Heart right ventricle (tissue), 16 donors: ENCODE measurements around the gene ATXN1. TPM values are rescaled to one million over a fixed set of nuclear protein-coding genes. Genes with fewer than 3 reads are reported as not detected.

ENCODE experiments used
- ATAC-seq, 8 donors: fragments of 200-7000 bp; cut with Tn5 transposase; one replicate each; pipeline ENCODE4 v1.9.1; 2020; ENCODE audit warnings: mild to moderate bottlenecking in 8 of 8, moderate library complexity in 8 of 8, moderate number of reproducible peaks in 1 of 8
- DNase-seq, 2 donors: peaks; one replicate each; pipeline ENCODE4 v3.0.0-alpha.2; 2020
- H3K27ac ChIP-seq, 10 donors: fragments of 200-600 bp; sonication (generic) in 2 of 10; one replicate each; pipeline versions ENCODE4 v1.5.0 to v1.8.0; 2020 to 2022; ENCODE audit warnings: mild to moderate bottlenecking in 3 of 10
- H3K27me3 ChIP-seq, 7 donors: fragments of 200-600 bp; one replicate each; pipeline ENCODE4 v1.8.0; 2021 to 2022; ENCODE audit warnings: mild to moderate bottlenecking in 2 of 7
- H3K36me3 ChIP-seq, 9 donors: fragments of 200-600 bp; sonication (generic) in 1 of 9; one replicate each; pipeline versions ENCODE4 v1.5.0 to v1.8.0; 2020 to 2022; ENCODE audit warnings: mild to moderate bottlenecking in 2 of 9
- H3K4me1 ChIP-seq, 9 donors: fragments of 200-600 bp; sonication (generic) in 1 of 9; one replicate each; pipeline versions ENCODE4 v1.5.0 to v1.8.0; 2020 to 2022; ENCODE audit warnings: mild to moderate bottlenecking in 4 of 9
- H3K4me3 ChIP-seq, 10 donors: fragments of 200-600 bp; sonication (generic) in 2 of 10; one replicate each; pipeline versions ENCODE4 v1.5.0 to v1.8.0; 2020 to 2022; ENCODE audit warnings: mild to moderate bottlenecking in 7 of 10, moderate library complexity in 2 of 10
- H3K9me3 ChIP-seq, 11 donors: fragments of 200-600 bp in 10 of 11; sonication (generic) in 2 of 11; one replicate each; pipeline versions ENCODE4 v1.5.0 to v1.8.0; 2013 to 2022; ENCODE audit warnings: mild to moderate bottlenecking in 2 of 11, control low read depth in 1 of 11, moderate library complexity in 1 of 11
- WGBS, 2 donors: extraction: QIAGEN DNeasy Blood & Tissue Kit; methylation state at CpG; one replicate each; pipeline ENCODE4 v1.1.7; 2013; ENCODE audit warnings: inconsistent platforms in 1 of 2; 5-methylcytosine and 5-hydroxymethylcytosine counted together
- intact Hi-C, 10 donors: fragments of 100-400 bp; cut with DNase I; formaldehyde crosslinking; loops; one replicate each; pipeline versions ENCODE4 v1.11.1 to v1.14.2; 2022
- polyA plus RNA-seq, 2 donors: library from polyadenylated mRNA; stranded (reverse); fragments of 200-250 nt; gene quantifications; one replicate each; pipeline ENCODE4 v1.2.3, GENCODE V29; 2013
- total RNA-seq, 10 donors: library from RNA; stranded (reverse); fragmentation: NEBNext Ultra II Directional in 3 of 10; extraction: Animal tissue kit (Norgen Biotek cat#: 25700) in 3 of 10; gene quantifications; one replicate each; pipeline versions ENCODE4 v1.2.1 to v1.2.4, GENCODE V29; 2021 to 2023
- TF ChIP-seq, protein P1 (sequence below), 9 donors: fragments of 200-600 bp; sonication (generic) in 2 of 9; IDR thresholded peaks; one replicate each; pipeline versions ENCODE4 v1.5.0 to v1.8.0; 2021 to 2022; ENCODE audit warnings: antibody characterized with exemption in 9 of 9, mild to moderate bottlenecking in 5 of 9, moderate library complexity in 1 of 9
- donor health status: Arrhythmogenic right ventricular cardiomyopathy.
- donor health status: ischemic (EF 13 %, LVEDD 7.1; RV severe dilation, severe dysfunction).
- donor health status: healthy with polysubstance abuse.
- donor health status: DM: no; HTN: yes; CAD: no.
- donor health status: DM: no; HTN: no; CAD: no.
- donor health status: ischemic (EF 25% LVEDD 6.9; RV normal size, moderate dysfunction).
- donor health status: ischemic (EF 25% LVEDD 5.7; RV mildly dilated, moderate dysfunction).
- donor health status: healthy.
- donor health status: DM: yes; HTN: yes; CAD: no.
- donor health status: Ischemic cardiomyopathy.
- donor health status: ischemic (EF 35%, LVEDD 5.7; RV mildly dilated, moderate dysfunction).
- donor health status: nonischemic (EF 11% LVEDD 7.7; RV severe dilation, severe dysfunction).
- donor health status: DM: yes; HTN: yes; CAD: no.
- donor health status: PGD.
- donor health status: ischemic (EF 29% LVEDD 5.4; RV normal size, mild dysfunction).
- donor health status: nonischemic (EF 23%, LVEDD 6.1; RV moderate dilation, normal function).

The ATXN1 gene
- total and polyA plus RNA-seq, 12 donors, result 4.1 to 46.5 (median 40.3) TPM

DNA sequence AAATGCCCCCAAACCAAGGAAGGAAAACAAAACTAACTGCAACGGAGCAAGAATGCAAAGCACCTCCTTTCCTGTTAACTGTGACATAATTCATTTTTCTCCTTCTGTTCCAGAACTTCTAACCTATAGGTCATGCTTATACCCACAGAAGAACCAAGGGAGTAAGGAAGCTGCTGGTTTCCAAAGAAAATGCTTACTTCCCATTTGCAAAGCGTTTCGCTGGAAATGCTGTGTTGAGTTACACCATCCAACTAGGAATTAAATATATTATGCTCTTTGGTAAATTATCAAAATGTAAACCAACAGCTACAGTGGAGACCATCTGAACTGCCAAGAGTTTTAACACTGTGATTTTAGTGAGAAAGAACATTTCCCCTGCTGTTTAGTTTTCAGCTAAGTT, 42.9 kb downstream of the ATXN1 start:
- DNase-seq, result no peak
- H3K4me3 ChIP-seq, result no peak overlapping the region
- TF ChIP-seq, protein P1, sequence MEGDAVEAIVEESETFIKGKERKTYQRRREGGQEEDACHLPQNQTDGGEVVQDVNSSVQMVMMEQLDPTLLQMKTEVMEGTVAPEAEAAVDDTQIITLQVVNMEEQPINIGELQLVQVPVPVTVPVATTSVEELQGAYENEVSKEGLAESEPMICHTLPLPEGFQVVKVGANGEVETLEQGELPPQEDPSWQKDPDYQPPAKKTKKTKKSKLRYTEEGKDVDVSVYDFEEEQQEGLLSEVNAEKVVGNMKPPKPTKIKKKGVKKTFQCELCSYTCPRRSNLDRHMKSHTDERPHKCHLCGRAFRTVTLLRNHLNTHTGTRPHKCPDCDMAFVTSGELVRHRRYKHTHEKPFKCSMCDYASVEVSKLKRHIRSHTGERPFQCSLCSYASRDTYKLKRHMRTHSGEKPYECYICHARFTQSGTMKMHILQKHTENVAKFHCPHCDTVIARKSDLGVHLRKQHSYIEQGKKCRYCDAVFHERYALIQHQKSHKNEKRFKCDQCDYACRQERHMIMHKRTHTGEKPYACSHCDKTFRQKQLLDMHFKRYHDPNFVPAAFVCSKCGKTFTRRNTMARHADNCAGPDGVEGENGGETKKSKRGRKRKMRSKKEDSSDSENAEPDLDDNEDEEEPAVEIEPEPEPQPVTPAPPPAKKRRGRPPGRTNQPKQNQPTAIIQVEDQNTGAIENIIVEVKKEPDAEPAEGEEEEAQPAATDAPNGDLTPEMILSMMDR (IDR thresholded peaks at IDR 0.05), result no peak
- peak overlapping the region in 2 of 10 donors; percentile 6 to 16 for H3K27ac ChIP-seq
- no peak for ATAC-seq
- intact Hi-C loops, result no loop called here
- WGBS, 2 donors, result 56 to 66% methylated on average over 3 of the region's 3 CpGs
- no peaks in the 10 kb centered on the region for H3K9me3 ChIP-seq
- no peaks in the 10 kb centered on the region for H3K27me3 ChIP-seq
- H3K36me3 ChIP-seq, result no peaks in the 10 kb centered on the region
- H3K4me1 ChIP-seq, result peaks cover 0 to 55% (median 29%) of the 10 kb centered on the region in 9 donors

DNA sequence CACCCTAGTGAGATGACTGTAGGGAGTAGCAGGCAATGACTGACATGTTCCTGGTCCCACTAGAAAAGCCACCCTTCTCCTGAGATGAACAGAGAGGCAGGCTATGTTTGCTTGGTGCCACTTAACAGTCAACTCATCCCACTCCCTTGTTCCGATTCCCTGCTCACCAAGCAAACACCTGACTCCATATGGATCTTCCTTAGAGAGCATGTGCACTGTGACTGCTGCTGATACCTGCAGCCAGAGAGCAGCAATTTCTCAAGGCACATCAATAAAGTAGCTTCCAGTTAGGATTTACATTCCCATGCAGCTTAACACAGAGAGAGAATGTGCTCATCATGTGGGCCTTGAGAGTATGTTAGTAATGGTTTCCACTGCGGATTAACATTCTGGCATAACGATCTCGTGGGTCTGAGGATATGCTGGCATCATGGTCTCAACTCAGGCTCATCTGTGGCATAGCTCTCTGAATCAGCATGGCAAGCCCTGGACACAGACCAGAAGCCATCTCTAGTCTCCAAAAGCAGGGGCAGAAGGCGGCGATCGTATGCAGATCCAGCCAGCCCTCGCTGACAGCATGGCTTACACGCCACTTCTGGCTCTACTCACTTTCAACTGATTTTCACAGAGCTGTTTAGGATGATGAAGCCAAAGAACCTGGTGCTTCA, 43.9 kb downstream of the ATXN1 start:
- Histone ChIP-seq H3K9me3 (no peaks in the 10 kb centered on the region), H3K4me1 (peaks cover under 1 to 59% (median 33%) of the 10 kb centered on the region in 9 donors), H3K27me3 (no peaks in the 10 kb centered on the region), H3K27ac (peak overlapping the region in 1 of 10 donors; percentile 16), H3K4me3 (no peak overlapping the region), H3K36me3 (no peaks in the 10 kb centered on the region)
- intact Hi-C loops, result no loop called here
- TF ChIP-seq, protein P1 (IDR thresholded peaks at IDR 0.05), result no peak
- WGBS, 2 donors, result 83 to 90% methylated on average over 9 of the region's 9 CpGs
- no peak for DNase-seq
- ATAC-seq, result no peak

DNA sequence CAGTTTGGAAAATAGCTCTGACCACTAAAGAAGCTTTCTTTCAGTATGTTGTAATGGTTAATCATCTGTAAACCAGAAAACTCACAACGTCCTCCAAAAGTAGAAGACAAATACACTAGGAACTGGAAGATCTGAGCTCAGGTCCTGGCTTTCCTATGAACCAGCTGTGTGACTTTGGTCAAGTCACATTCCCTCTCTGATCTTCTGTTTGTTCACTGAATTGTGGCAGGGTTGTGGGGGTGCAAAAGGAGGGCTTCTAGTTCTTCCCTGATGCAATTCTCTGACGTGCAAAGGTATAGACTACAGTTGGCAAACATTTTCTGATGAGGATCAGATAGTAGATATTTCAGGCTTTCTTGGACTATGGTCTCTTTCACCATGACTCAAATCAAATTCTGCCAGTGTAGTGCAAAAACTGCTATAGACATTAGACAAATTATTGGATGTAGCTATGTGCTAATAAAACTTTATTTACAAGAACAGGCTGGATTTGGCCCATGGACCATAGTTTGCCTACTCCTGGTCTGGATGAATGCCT, 44.9 kb downstream of the ATXN1 start:
- Histone ChIP-seq H3K36me3 (no peaks in the 10 kb centered on the region), H3K9me3 (no peaks in the 10 kb centered on the region), H3K27me3 (no peaks in the 10 kb centered on the region), H3K27ac (no peak overlapping the region), H3K4me1 (peaks cover 3 to 61% (median 32%) of the 10 kb centered on the region in 9 donors), H3K4me3 (no peak overlapping the region)
- TF ChIP-seq, protein P1 (IDR thresholded peaks at IDR 0.05), result no peak
- 83 to 84% methylated on average over 2 of the region's 2 CpGs for WGBS, 2 donors
- no peak for ATAC-seq
- DNase-seq, result no peak
- intact Hi-C loops, result no loop called here

DNA sequence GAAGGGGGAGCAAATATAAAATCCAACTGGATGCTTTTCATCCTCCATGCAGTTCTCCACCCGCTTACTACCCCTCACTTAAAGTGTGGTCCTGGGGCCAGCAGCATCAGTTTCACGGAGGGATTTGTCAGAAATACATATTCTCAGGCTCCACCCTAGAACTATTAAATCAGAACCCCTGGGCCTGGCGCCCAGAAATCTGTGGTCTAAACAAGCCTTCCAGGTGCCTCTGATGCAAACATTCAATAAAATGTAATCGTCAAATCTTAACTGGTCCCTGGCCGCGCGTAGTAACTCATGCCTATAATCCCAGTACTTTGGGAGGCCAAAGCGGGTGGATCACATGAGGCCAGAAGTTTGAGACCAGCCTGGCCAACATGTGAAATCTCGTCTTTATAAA, 47.7 kb downstream of the ATXN1 start:
- ATAC-seq (no peak), DNase-seq (no peak)
- no peaks in the 10 kb centered on the region for H3K36me3 ChIP-seq
- H3K27me3 ChIP-seq, result no peaks in the 10 kb centered on the region
- intact Hi-C loops, result no loop called here
- 90 to 91% methylated on average over 9 of the region's 9 CpGs for WGBS, 2 donors
- peaks cover 3 to 49% (median 22%) of the 10 kb centered on the region in 9 donors for H3K4me1 ChIP-seq
- TF ChIP-seq, protein P1 (IDR thresholded peaks at IDR 0.05), result no peak
- peak overlapping the region in 6 of 10 donors; percentile 32 to 93 (median 64) for H3K27ac ChIP-seq
- H3K9me3 ChIP-seq, result no peaks in the 10 kb centered on the region
- no peak overlapping the region for H3K4me3 ChIP-seq
